NB4 (cell line): ENCODE measurements around the gene UBE2N.
A peak's percentile ranks its signal among the peaks of the same experiment; 100 is the strongest.

Experiments used
- DNase-seq: peaks from one replicate; pipeline ENCODE4 v3.0.0; 2010; ENCODE audit warnings: low read depth
- H3K4me3 ChIP-seq: one replicate; pipeline ENCODE4 v1.5.1; 2011; ENCODE audit warnings: mild to moderate bottlenecking, low read depth, low read length, moderate library complexity
- MYC ChIP-seq: IDR thresholded peaks from 2 replicates; pipeline ENCODE4 v1.6.1; 2011; ENCODE audit warnings: low read depth, low read length
- POLR2A ChIP-seq: IDR thresholded peaks from 2 replicates; pipeline ENCODE4 v1.6.1; 2011; ENCODE audit warnings: mild to moderate bottlenecking; ENCODE audit not compliant: insufficient read length; ENCODE audit errors: extremely low read depth
- TF ChIP-seq, protein P1 (sequence below): IDR thresholded peaks from one replicate; pipeline ENCODE4 v1.5.1; 2012; ENCODE audit warnings: low read depth, low read length
- TF ChIP-seq, protein P2 (sequence below): IDR thresholded peaks from 2 replicates; pipeline ENCODE4 v1.6.1; 2011; ENCODE audit warnings: low read depth, low read length

The UBE2N gene

DNA sequence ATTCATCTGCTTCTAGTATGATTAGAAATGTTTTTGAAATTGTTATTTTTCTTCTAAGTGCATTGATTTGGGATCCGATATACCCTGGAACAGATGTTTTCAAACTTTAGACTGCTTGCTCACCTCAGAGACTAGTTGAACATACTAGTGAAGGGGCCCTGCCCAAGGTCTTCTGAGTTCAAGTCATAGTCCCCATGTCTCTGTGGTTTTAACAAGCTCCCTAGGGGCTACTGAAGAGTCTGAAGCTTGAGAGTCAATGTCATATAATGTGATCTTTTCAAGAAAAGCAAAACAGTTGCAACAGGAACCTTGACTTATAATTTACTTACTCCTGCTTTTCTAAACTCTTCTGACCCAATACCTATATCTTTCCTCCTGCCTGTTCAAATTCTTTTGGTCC, 7.5 kb upstream of the UBE2N start:
- peak; percentile 93 for DNase-seq
- TF ChIP-seq POLR2A: no peak
- no peak overlapping the region for H3K4me3 ChIP-seq

DNA sequence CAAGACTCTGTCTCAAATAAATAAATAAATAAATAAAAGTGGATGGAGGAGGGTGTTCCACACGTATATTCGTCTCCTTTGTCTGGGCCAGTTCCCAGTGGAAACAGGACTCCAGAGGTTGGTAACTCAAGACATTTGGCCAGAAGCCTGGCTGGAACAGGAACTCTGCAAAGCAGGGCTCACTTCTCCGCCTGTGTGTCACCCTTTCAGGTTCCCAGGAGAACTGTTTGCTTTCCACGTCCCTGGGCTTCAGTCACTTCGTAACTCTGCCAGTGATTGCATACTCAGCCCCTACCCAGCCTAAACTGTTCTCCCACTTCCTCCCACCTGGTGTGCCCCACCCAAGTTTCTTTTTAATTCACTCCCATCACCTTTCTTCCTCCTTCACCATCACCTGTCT, 7.0 kb upstream of the UBE2N start:
- H3K4me3 ChIP-seq: no peak overlapping the region
- peak; percentile 58 for DNase-seq
- TF ChIP-seq POLR2A: no peak
- TF ChIP-seq, protein P1, sequence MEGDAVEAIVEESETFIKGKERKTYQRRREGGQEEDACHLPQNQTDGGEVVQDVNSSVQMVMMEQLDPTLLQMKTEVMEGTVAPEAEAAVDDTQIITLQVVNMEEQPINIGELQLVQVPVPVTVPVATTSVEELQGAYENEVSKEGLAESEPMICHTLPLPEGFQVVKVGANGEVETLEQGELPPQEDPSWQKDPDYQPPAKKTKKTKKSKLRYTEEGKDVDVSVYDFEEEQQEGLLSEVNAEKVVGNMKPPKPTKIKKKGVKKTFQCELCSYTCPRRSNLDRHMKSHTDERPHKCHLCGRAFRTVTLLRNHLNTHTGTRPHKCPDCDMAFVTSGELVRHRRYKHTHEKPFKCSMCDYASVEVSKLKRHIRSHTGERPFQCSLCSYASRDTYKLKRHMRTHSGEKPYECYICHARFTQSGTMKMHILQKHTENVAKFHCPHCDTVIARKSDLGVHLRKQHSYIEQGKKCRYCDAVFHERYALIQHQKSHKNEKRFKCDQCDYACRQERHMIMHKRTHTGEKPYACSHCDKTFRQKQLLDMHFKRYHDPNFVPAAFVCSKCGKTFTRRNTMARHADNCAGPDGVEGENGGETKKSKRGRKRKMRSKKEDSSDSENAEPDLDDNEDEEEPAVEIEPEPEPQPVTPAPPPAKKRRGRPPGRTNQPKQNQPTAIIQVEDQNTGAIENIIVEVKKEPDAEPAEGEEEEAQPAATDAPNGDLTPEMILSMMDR: no peak
- no peak for TF ChIP-seq MYC
- TF ChIP-seq, protein P2, sequence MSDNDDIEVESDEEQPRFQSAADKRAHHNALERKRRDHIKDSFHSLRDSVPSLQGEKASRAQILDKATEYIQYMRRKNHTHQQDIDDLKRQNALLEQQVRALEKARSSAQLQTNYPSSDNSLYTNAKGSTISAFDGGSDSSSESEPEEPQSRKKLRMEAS: no peak

DNA sequence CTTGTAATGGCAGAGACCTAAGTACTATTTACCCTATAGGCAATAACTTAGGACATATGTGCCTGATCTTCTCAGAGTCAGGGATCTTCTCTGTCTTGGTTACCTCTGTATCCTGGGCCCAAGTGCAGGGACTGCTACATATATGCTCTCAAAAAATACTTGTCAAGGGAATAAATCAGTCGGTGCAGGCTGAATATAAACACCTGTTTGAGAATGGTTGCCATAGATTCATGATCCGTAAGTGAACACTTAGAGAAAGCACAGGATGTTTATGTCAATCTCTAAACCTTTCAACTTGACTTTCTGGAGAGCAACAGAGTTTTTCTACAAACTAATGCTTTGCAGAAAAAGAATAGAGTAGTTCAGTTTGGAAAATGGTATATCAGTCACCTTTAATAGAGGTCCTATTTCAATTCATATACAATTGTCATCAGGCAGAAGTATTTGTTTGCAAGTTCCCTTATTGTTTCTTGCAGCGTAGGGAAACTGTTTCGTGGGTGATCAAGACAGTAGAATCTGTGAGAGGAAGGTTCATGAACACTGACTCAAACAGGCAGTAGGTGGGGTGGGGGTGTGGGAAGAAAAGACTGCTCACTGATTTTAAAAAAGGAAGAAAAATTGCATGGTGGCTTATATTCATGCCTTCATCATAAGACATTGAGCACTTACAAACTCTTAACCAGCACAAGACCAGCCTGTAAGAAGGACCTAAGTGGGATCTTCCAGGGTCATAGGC, 6.0 kb upstream of the UBE2N start:
- TF ChIP-seq, protein P2: no peak
- TF ChIP-seq MYC (no peak), POLR2A (no peak)
- TF ChIP-seq, protein P1: no peak
- no peak overlapping the region for H3K4me3 ChIP-seq
- peak; percentile 47 for DNase-seq

DNA sequence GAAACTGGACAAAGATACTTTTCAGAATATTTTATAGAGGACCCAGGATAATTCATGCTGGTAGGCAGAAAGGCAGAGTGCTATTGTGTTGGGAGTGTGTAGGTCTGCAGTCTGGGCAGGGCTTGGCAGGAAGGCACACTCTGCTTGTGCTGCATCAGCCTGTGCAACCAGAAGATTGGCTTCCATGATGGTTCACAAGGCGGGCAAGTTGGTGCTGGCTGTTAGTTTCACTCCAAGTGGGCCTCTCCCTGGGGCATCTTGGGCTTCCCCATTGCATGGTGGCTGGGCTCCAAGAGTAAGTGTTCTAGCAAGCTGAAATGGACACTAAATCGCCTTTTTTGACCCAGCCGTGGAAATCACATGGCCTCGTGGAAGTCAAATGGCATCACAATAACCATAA, 1.8 kb upstream of the UBE2N start:
- TF ChIP-seq, protein P2: no peak
- TF ChIP-seq MYC: no peak
- TF ChIP-seq, protein P1: no peak
- TF ChIP-seq POLR2A: no peak
- no peak for DNase-seq
- H3K4me3 ChIP-seq: no peak overlapping the region

DNA sequence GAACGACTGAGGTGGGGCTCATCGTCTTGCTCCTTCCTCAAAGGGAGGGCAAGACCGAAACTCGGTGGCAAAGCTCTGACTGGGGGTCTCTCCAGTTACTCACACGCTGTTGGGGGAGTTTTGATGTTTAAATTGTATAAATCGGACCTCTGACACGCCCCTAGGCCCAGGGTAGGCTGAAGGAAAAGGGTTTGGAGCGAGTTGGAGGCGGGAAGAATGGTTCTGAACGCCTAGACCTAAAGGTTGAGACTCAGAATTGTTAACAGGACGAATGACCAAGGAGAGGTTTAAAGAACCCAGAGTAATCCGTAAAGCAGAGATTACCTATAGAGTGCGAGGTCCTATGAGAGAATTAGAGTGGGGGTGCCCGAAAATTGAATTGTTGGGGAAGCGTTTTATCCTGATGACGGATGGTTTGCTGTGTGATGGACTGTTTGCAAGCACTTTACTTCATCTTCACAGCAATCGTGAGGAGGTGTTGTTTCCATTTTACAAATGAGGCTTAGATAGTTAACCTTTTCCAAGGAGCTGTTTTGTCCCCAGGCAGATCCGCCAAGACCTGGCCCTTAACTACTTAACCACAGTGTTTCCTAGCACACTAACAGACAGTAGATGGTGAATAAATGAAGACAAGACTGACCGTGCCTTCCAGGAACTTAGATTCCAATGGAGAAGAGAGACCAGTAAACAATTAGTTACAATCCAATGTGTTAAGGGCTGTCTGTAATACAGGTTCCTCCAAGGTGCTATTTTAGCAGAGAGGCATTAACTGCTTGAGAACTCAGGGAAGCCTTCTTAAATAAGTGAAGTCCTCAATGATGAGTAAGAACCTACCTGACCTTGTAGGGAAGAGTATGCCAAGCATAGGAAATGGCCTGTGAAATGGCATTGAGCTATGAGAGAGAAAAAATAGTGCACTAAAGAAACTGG, 929 bp upstream of the UBE2N start:
- H3K4me3 ChIP-seq: peak overlapping the region; percentile 87
- TF ChIP-seq, protein P2: no peak
- TF ChIP-seq MYC (no peak), POLR2A (no peak)
- TF ChIP-seq, protein P1: no peak
- DNase-seq: peak; percentile 38

DNA sequence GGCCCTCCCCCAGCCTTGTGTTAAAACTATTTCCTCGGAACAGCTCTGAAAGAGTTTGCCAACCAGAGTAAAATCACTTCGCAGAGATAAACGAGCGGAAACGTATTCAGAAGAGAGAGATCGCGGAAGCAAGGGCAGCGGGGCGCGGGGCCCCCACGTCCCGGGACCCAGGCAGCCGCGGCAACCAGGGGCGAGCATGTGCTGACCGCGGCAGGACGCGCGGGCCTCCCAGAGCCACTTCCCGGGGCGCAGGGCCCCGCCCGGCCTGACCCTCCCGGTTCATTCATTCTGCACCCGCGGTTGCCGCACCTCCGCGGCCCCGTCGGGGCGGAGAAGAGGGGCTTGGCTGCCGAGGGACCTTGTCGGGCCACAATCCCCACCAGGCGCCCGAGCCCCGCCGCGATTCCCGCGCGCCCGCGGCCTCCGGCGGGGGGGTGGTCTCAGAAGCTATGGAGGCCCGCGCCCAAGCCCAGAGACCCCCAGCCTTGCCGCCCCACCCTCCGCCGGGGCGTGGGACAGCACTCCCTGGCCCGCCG, 598 bp downstream of the UBE2N start:
- TF ChIP-seq MYC (peak; percentile 71), POLR2A (no peak)
- TF ChIP-seq, protein P1: no peak
- TF ChIP-seq, protein P2: peak; percentile 55
- peak; percentile 70 for DNase-seq
- peak overlapping the region; percentile 87 for H3K4me3 ChIP-seq
